ENCODE measurements around the gene LCP2.

LCP2 gene

GRCh38 chr5:170206958-170207357 lies 90.6 kb downstream of the LCP2 start:
- DNase-seq: no peak

- no peak for DNase-seq
Observed at GRCh38 chr5:170206216-170206615, 91.4 kb downstream of the LCP2 start.

- no peak for DNase-seq
Observed at GRCh38 chr5:170204202-170204601, 93.4 kb downstream of the LCP2 start.

GRCh38 chr5:170202117-170202516 lies 95.5 kb downstream of the LCP2 start:
- no peak for DNase-seq

- no peak for DNase-seq
Observed at GRCh38 chr5:170201311-170201710, 96.3 kb downstream of the LCP2 start.

- DNase-seq: no peak
Observed at GRCh38 chr5:170200876-170201275, 96.7 kb downstream of the LCP2 start.

All from fibroblast of upper back skin (primary cell).